ENCODE data around the gene WFIKKN2. TPM values are rescaled to one million over a fixed set of nuclear protein-coding genes. Genes with fewer than 3 reads are reported as not detected.
A peak's percentile ranks its signal among the peaks of the same experiment; 100 is the strongest.

Gene WFIKKN2
- total and polyA plus RNA-seq, 2 of the 13 experiments (the other 11 are each of a cell fraction or from before 2014, with no cell fraction given), result not detected

- TF ChIP-seq, protein P1, sequence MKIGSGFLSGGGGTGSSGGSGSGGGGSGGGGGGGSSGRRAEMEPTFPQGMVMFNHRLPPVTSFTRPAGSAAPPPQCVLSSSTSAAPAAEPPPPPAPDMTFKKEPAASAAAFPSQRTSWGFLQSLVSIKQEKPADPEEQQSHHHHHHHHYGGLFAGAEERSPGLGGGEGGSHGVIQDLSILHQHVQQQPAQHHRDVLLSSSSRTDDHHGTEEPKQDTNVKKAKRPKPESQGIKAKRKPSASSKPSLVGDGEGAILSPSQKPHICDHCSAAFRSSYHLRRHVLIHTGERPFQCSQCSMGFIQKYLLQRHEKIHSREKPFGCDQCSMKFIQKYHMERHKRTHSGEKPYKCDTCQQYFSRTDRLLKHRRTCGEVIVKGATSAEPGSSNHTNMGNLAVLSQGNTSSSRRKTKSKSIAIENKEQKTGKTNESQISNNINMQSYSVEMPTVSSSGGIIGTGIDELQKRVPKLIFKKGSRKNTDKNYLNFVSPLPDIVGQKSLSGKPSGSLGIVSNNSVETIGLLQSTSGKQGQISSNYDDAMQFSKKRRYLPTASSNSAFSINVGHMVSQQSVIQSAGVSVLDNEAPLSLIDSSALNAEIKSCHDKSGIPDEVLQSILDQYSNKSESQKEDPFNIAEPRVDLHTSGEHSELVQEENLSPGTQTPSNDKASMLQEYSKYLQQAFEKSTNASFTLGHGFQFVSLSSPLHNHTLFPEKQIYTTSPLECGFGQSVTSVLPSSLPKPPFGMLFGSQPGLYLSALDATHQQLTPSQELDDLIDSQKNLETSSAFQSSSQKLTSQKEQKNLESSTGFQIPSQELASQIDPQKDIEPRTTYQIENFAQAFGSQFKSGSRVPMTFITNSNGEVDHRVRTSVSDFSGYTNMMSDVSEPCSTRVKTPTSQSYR (CRISPR knock-in tag; IDR thresholded peaks at IDR 0.05; ENCODE audit: borderline replicate concordance), result peak; percentile 53; the same call in 1 of the 2 replicates
- TF ChIP-seq ZBTB7B (CRISPR knock-in tag; IDR thresholded peaks at IDR 0.05) (no peak; the same call in 1 of the 2 replicates), ZNF724P (CRISPR knock-in tag; IDR thresholded peaks at IDR 0.05; ENCODE audit: borderline replicate concordance) (0 out of 2 replicates have a peak, but pooled peaks have one; percentile 45), SNAPC2 (CRISPR knock-in tag; IDR thresholded peaks at IDR 0.05) (peak; percentile 30; the same call in 1 of the 2 replicates), NR2F6 (IDR thresholded peaks at IDR 0.05) (peak; percentile 41; the same call in 1 of the 2 replicates), NR2F6 (CRISPR knock-in tag; IDR thresholded peaks at IDR 0.05) (peak; percentile 61), TBX2 (CRISPR knock-in tag; IDR thresholded peaks at IDR 0.05; ENCODE audit: borderline replicate concordance) (peak; percentile 52; the same call in 1 of the 2 replicates), TBP (CRISPR knock-in tag; IDR thresholded peaks at IDR 0.05) (0 out of 2 replicates have a peak, but pooled peaks have one; percentile 48), KDM5A (IDR thresholded peaks at IDR 0.05; ENCODE audit: borderline replicate concordance, low read length) (0 out of 2 replicates have a peak, but pooled peaks have one; percentile 19), ZMYM4 (CRISPR knock-in tag; IDR thresholded peaks at IDR 0.05) (no peak), THAP7 (CRISPR knock-in tag; IDR thresholded peaks at IDR 0.05) (no peak), MAZ (IDR thresholded peaks at IDR 0.05; ENCODE audit: borderline replicate concordance, low read depth, low read length) (peak; percentile 66), MAZ (CRISPR knock-in tag; IDR thresholded peaks at IDR 0.05; ENCODE audit: low read depth) (0 out of 2 replicates have a peak, but pooled peaks have one; percentile 12), USF2 (IDR thresholded peaks at IDR 0.05; ENCODE audit: low read depth, low read length) (no peak), USF2 (CRISPR knock-in tag; IDR thresholded peaks at IDR 0.05; ENCODE audit: borderline replicate concordance) (no peak)
- TF ChIP-seq, protein P2, sequence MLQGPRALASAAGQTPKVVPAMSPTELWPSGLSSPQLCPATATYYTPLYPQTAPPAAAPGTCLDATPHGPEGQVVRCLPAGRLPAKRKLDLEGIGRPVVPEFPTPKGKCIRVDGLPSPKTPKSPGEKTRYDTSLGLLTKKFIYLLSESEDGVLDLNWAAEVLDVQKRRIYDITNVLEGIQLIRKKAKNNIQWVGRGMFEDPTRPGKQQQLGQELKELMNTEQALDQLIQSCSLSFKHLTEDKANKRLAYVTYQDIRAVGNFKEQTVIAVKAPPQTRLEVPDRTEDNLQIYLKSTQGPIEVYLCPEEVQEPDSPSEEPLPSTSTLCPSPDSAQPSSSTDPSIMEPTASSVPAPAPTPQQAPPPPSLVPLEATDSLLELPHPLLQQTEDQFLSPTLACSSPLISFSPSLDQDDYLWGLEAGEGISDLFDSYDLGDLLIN (CRISPR knock-in tag; IDR thresholded peaks at IDR 0.05; ENCODE audit: borderline replicate concordance), result no peak
Measured at GRCh38 chr17:50865060-50865867, 29.9 kb downstream of the WFIKKN2 start (continued).
